H1 (cell line): ENCODE measurements around the gene FLT1. TPM values are rescaled to one million over a fixed set of nuclear protein-coding genes. Genes with fewer than 3 reads are reported as not detected.

Experiments used
- SIX5 ChIP-seq: IDR thresholded peaks from 2 replicates; pipeline ENCODE4 v1.6.1; 2011; ENCODE audit warnings: mild to moderate bottlenecking, low read depth, low read length
- polyA plus RNA-seq, 7 experiments: library from polyadenylated mRNA; depleted of rRNA in 3 of 7; stranded (reverse) in 5 of 7; unstranded in 2 of 7; fragments of >200 nt in 5 of 7; fragments of 200-250 nt in 2 of 7; gene quantifications; 1 replicate in 5 of 7; 2 replicates in 1 of 7; 4 replicates in 1 of 7; pipeline versions ENCODE4 v1.2.1 to v1.2.3, GENCODE V29; 2011 to 2013; ENCODE audit warnings: missing spikeins in 2 of 7, mixed read lengths in 2 of 7
- total RNA-seq: library from RNA; stranded (reverse); fragmentation: NEBNext Ultra II Directional; extraction: Animal tissue kit (Norgen Biotek cat#: 25700); gene quantifications from 2 replicates; pipeline ENCODE4 v1.2.1, GENCODE V29; 2021
- TF ChIP-seq, protein P1 (sequence below): fragments of 300-600 bp; sonication (generic); IDR thresholded peaks from 2 replicates; pipeline ENCODE4 v1.7.1; 2012; ENCODE audit warnings: low read length, moderate library complexity, mild to moderate bottlenecking, inconsistent platforms; ENCODE audit not compliant: insufficient replicate concordance

The FLT1 gene
- total and polyA plus RNA-seq, 2 of the 8 experiments (the other 6 are each of a cell fraction or from before 2014, with no cell fraction given) = 19.7 to 90.2 TPM

- TF ChIP-seq, protein P1, sequence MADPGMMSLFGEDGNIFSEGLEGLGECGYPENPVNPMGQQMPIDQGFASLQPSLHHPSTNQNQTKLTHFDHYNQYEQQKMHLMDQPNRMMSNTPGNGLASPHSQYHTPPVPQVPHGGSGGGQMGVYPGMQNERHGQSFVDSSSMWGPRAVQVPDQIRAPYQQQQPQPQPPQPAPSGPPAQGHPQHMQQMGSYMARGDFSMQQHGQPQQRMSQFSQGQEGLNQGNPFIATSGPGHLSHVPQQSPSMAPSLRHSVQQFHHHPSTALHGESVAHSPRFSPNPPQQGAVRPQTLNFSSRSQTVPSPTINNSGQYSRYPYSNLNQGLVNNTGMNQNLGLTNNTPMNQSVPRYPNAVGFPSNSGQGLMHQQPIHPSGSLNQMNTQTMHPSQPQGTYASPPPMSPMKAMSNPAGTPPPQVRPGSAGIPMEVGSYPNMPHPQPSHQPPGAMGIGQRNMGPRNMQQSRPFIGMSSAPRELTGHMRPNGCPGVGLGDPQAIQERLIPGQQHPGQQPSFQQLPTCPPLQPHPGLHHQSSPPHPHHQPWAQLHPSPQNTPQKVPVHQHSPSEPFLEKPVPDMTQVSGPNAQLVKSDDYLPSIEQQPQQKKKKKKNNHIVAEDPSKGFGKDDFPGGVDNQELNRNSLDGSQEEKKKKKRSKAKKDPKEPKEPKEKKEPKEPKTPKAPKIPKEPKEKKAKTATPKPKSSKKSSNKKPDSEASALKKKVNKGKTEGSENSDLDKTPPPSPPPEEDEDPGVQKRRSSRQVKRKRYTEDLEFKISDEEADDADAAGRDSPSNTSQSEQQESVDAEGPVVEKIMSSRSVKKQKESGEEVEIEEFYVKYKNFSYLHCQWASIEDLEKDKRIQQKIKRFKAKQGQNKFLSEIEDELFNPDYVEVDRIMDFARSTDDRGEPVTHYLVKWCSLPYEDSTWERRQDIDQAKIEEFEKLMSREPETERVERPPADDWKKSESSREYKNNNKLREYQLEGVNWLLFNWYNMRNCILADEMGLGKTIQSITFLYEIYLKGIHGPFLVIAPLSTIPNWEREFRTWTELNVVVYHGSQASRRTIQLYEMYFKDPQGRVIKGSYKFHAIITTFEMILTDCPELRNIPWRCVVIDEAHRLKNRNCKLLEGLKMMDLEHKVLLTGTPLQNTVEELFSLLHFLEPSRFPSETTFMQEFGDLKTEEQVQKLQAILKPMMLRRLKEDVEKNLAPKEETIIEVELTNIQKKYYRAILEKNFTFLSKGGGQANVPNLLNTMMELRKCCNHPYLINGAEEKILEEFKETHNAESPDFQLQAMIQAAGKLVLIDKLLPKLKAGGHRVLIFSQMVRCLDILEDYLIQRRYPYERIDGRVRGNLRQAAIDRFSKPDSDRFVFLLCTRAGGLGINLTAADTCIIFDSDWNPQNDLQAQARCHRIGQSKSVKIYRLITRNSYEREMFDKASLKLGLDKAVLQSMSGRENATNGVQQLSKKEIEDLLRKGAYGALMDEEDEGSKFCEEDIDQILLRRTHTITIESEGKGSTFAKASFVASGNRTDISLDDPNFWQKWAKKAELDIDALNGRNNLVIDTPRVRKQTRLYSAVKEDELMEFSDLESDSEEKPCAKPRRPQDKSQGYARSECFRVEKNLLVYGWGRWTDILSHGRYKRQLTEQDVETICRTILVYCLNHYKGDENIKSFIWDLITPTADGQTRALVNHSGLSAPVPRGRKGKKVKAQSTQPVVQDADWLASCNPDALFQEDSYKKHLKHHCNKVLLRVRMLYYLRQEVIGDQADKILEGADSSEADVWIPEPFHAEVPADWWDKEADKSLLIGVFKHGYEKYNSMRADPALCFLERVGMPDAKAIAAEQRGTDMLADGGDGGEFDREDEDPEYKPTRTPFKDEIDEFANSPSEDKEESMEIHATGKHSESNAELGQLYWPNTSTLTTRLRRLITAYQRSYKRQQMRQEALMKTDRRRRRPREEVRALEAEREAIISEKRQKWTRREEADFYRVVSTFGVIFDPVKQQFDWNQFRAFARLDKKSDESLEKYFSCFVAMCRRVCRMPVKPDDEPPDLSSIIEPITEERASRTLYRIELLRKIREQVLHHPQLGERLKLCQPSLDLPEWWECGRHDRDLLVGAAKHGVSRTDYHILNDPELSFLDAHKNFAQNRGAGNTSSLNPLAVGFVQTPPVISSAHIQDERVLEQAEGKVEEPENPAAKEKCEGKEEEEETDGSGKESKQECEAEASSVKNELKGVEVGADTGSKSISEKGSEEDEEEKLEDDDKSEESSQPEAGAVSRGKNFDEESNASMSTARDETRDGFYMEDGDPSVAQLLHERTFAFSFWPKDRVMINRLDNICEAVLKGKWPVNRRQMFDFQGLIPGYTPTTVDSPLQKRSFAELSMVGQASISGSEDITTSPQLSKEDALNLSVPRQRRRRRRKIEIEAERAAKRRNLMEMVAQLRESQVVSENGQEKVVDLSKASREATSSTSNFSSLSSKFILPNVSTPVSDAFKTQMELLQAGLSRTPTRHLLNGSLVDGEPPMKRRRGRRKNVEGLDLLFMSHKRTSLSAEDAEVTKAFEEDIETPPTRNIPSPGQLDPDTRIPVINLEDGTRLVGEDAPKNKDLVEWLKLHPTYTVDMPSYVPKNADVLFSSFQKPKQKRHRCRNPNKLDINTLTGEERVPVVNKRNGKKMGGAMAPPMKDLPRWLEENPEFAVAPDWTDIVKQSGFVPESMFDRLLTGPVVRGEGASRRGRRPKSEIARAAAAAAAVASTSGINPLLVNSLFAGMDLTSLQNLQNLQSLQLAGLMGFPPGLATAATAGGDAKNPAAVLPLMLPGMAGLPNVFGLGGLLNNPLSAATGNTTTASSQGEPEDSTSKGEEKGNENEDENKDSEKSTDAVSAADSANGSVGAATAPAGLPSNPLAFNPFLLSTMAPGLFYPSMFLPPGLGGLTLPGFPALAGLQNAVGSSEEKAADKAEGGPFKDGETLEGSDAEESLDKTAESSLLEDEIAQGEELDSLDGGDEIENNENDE = no peak
- no peak for TF ChIP-seq SIX5
These were observed 161.6 kb downstream of the FLT1 start (continued) for GRCh38 chr13:28333204-28333881.
